Nephron progenitor cell (in vitro differentiated cells): ENCODE results near the gene LOX.

Source experiments
- DNase-seq: peaks from one replicate; pipeline ENCODE4 v3.0.0; 2021
- H3K27ac Mint-ChIP-seq: 2 replicates; pipeline ENCODE4 v1.8.0; 2021; ENCODE audit warnings: mild to moderate bottlenecking, moderate library complexity, mixed read lengths
- H3K27me3 Mint-ChIP-seq: 2 replicates; pipeline ENCODE4 v1.8.0; 2021; ENCODE audit warnings: mild to moderate bottlenecking, low read depth, mixed read lengths; ENCODE audit not compliant: poor library complexity
- H3K36me3 Mint-ChIP-seq: 2 replicates; pipeline ENCODE4 v1.8.0; 2021; ENCODE audit warnings: low read depth, mixed read lengths
- H3K4me1 Mint-ChIP-seq: 2 replicates; pipeline ENCODE4 v1.8.0; 2021; ENCODE audit warnings: mixed read lengths
- H3K4me3 Mint-ChIP-seq: 2 replicates; pipeline ENCODE4 v1.8.0; 2021; ENCODE audit warnings: mild to moderate bottlenecking, moderate library complexity, mixed read lengths
- H3K9me3 Mint-ChIP-seq: 2 replicates; pipeline ENCODE4 v1.8.0; 2021; ENCODE audit warnings: mild to moderate bottlenecking, moderate library complexity, mixed read lengths
- TF ChIP-seq, protein P1 (sequence below): fragments of 200-600 bp; sonication (generic); IDR thresholded peaks from 2 replicates; pipeline ENCODE4 v1.5.0; 2021; ENCODE audit warnings: antibody characterized with exemption

The LOX gene

DNA sequence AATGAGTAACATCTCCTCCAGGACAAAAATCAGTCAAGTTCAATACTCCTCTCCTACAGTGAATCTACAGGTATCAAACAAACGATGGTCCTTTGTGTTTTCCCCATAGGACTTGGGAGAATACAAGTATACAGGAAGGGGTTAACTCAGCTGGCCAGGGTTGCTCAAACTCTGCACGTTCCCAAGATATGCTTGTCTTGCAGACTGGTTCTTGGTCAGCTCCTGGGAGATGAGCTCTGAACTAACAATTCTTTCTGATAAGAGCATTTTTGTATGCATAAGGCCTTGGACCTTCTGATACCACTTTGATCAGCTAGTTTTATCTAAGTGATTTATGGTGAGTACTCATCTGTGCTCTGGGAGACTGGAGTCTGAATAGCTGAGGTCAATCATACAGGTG is 42.1 kb downstream of the LOX start:
- H3K36me3 Mint-ChIP-seq: peaks cover 39% of the 10 kb centered on the region
- H3K27me3 Mint-ChIP-seq: no peaks in the 10 kb centered on the region
- no peaks in the 10 kb centered on the region for H3K9me3 Mint-ChIP-seq
- H3K4me3 Mint-ChIP-seq: no peak overlapping the region
- DNase-seq: no peak
- H3K27ac Mint-ChIP-seq: no peak overlapping the region
- peaks cover 55% of the 10 kb centered on the region for H3K4me1 Mint-ChIP-seq
- TF ChIP-seq, protein P1, sequence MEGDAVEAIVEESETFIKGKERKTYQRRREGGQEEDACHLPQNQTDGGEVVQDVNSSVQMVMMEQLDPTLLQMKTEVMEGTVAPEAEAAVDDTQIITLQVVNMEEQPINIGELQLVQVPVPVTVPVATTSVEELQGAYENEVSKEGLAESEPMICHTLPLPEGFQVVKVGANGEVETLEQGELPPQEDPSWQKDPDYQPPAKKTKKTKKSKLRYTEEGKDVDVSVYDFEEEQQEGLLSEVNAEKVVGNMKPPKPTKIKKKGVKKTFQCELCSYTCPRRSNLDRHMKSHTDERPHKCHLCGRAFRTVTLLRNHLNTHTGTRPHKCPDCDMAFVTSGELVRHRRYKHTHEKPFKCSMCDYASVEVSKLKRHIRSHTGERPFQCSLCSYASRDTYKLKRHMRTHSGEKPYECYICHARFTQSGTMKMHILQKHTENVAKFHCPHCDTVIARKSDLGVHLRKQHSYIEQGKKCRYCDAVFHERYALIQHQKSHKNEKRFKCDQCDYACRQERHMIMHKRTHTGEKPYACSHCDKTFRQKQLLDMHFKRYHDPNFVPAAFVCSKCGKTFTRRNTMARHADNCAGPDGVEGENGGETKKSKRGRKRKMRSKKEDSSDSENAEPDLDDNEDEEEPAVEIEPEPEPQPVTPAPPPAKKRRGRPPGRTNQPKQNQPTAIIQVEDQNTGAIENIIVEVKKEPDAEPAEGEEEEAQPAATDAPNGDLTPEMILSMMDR: no peak

DNA sequence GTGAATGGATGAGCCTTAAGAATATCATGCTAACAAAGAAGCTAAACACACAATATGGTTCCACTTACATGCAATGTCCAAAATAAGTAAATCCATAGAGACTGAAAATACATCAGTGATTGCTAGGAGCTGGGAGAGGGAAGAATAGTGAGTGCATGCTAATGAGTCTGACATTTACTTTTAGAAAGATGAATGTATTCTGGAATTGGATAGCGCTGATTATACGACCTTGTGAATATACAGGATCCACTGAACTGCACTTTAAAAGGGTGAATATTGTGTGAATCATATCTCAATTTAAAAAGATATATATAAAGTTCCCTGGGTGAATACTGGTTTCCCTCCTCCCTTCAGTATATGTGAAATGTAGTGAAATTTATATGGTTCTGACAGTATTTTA is 46.2 kb downstream of the LOX start:
- H3K4me3 Mint-ChIP-seq: no peak overlapping the region
- no peak overlapping the region for H3K27ac Mint-ChIP-seq
- TF ChIP-seq, protein P1: no peak
- no peaks in the 10 kb centered on the region for H3K27me3 Mint-ChIP-seq
- H3K9me3 Mint-ChIP-seq: no peaks in the 10 kb centered on the region
- no peak for DNase-seq
- peaks cover 49% of the 10 kb centered on the region for H3K36me3 Mint-ChIP-seq
- peaks cover 61% of the 10 kb centered on the region for H3K4me1 Mint-ChIP-seq

DNA sequence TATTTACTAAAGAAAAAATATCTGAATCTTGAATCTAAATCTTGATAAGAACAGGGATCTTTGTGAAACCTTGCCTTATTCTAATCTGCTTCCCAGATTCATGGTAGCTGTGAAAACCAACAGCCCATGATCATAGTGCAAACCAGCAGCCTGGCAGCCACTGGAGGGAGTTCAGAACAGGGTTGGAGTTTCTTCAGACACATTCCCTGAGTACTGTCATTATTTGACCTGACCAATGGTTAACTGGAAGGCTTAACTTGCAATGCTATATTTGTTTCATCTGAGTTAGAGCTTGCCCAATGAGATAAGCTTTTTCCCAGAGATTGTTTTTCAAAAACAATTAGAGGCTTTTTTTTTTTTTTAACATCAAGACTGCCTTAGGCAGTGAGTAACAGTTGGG is 47.8 kb downstream of the LOX start:
- Mint-ChIP-seq H3K27ac (no peak overlapping the region), H3K4me3 (no peak overlapping the region), H3K9me3 (no peaks in the 10 kb centered on the region), H3K27me3 (no peaks in the 10 kb centered on the region), H3K4me1 (peaks cover 46% of the 10 kb centered on the region), H3K36me3 (peaks cover 55% of the 10 kb centered on the region)
- no peak for DNase-seq
- TF ChIP-seq, protein P1: no peak

DNA sequence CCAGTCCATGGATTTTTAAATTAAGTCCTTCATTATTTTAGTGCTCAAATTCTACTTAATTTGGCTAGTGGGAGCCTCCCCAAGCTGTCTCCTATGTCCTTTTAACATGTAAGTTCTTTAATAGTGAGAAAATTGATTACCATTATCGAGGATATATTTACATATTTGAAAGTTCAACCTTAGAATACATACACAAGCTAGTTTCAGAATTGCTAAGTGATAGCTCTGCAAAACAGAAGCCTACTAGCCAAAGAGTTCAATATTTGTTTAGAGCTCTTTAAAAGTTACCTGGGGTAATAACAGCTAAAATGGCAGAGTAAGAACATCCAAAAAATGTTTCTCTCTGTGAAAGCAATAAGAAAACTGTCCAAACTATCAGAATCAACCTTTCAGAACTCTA is 48.2 kb downstream of the LOX start:
- no peak for DNase-seq
- Mint-ChIP-seq H3K4me1 (peaks cover 41% of the 10 kb centered on the region), H3K27me3 (no peaks in the 10 kb centered on the region), H3K4me3 (no peak overlapping the region), H3K36me3 (peaks cover 55% of the 10 kb centered on the region), H3K9me3 (no peaks in the 10 kb centered on the region), H3K27ac (peak overlapping the region; percentile 59)
- TF ChIP-seq, protein P1: no peak

DNA sequence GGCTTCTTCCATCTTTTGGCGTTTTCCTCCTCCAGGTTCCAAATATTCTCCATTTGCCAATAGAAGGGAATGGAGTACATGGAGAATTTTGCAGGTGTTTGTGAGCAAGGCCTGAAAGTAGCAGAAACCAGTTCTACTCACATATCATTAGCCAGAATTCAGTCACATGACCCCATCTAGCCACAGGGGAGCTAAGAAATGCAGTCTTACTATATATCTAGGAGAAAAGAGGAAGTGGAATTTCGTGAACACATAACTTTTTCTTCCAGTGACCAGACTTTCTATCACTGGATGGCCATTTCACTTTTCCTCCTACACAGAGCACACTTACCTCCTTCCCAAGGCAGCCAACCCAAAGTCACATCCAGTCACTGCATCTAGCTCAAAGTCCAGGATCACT is 55.1 kb downstream of the LOX start:
- Mint-ChIP-seq H3K27ac (no peak overlapping the region), H3K4me1 (no peaks in the 10 kb centered on the region), H3K36me3 (peaks cover 53% of the 10 kb centered on the region), H3K9me3 (no peaks in the 10 kb centered on the region), H3K27me3 (no peaks in the 10 kb centered on the region), H3K4me3 (no peak overlapping the region)
- TF ChIP-seq, protein P1: no peak
- no peak for DNase-seq

DNA sequence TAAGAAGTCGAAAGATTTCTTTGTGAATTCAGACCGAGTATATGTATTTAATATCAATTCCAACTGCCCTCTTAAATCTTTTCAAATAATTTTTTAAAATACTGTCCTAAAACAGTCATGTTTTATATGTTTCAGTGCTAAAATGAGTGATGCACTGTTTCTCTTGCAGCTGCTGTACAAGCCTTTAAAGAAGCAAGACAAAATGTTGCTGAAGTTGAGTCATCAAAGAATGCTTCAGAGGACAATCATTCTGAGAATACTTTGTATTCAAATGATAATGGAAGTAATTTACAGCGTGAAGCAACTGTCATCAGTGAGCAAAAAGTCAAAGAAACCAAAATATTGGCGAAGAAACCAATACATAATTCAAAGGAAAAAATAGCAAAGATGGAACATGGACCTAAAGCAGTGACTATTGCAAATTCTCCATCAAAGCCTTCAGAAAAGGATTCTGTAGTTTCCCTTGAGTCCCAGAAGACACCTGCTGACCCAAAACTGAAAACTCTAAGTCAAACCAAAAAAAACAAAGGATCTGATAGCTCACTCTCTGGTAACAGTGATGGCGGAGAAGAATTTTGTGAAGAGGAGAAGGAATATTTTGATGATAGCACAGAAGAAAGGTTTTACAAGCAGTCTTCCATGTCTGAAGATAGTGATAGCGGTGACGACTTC is 58.0 kb downstream of the LOX start:
- H3K4me3 Mint-ChIP-seq: no peak overlapping the region
- TF ChIP-seq, protein P1: no peak

More for the DNA sequence above, 58.0 kb downstream of the LOX start:
- DNase-seq: no peak
- H3K27me3 Mint-ChIP-seq: no peaks in the 10 kb centered on the region
- no peak overlapping the region for H3K27ac Mint-ChIP-seq
- H3K9me3 Mint-ChIP-seq: no peaks in the 10 kb centered on the region
- no peaks in the 10 kb centered on the region for H3K4me1 Mint-ChIP-seq
- peaks cover 43% of the 10 kb centered on the region for H3K36me3 Mint-ChIP-seq
